ES-I3 (cell line): ENCODE data around the gene GPR153.

Experiments
- H3K36me3 ChIP-seq: 2 replicates; pipeline ENCODE4 v1.6.1; 2013; ENCODE audit warnings: mild to moderate bottlenecking, low read length, control low read depth, moderate library complexity; ENCODE audit not compliant: insufficient read depth
- H3K4me1 ChIP-seq: 2 replicates; pipeline ENCODE4 v1.6.1; 2013; ENCODE audit warnings: mild to moderate bottlenecking, control low read depth, low read length; ENCODE audit not compliant: insufficient read depth
- H3K9ac ChIP-seq: 2 replicates; pipeline ENCODE4 v1.6.1; 2013; ENCODE audit warnings: low read depth, mild to moderate bottlenecking, low read length, moderate library complexity
- H3K9me3 ChIP-seq: 2 replicates; pipeline ENCODE4 v1.6.1; 2013; ENCODE audit warnings: mild to moderate bottlenecking, low read length, moderate library complexity; ENCODE audit not compliant: control insufficient read depth, insufficient read depth

The GPR153 gene

DNA sequence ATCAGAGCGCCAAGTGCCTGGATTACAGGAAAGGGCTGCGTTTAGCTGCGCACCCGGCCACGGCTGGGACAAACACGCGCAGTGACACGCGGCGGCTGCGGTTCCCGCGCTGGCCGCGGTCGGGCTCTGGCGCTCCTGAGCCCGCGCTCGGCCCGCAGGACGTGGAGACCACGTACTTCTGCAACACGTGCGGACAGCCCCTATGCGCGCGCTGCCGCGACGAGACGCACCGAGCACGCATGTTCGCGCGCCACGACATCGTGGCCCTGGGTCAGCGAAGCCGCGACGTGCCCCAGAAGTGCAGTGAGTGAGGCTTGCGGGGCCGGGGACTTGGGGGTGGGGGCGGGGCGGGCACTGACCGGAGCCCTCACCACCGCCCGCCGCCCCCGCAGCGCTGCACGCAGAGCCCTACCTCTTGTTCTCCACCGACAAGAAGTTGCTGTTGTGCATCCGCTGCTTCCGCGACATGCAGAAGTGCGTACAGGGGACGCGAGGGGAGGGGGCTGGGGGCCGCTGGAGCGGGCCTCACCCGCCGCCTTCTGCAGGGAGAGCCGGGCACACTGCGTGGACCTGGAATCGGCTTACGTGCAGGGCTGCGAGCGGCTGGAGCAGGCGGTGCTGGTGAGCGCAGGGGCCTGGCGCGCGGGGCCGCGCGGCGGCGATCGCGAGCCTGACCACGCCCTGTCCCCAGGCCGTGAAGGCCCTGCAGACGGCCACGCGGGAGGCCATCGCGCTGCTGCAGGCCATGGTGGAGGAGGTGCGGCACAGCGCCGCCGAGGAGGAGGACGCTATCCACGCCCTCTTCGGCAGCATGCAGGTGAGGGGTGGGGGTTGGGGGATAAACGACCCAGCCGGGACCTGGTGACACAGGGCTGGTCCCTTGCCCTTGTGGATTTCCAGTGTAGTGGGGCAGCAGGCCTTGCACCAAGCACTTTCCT lies 51.9 kb downstream of the GPR153 start:
- Histone ChIP-seq H3K36me3 (no peaks in the 10 kb centered on the region), H3K9me3 (no peaks in the 10 kb centered on the region), H3K9ac (peak overlapping the region; percentile 36), H3K4me1 (peaks cover 10% of the 10 kb centered on the region; the same call in 1 of the 2 replicates)

DNA sequence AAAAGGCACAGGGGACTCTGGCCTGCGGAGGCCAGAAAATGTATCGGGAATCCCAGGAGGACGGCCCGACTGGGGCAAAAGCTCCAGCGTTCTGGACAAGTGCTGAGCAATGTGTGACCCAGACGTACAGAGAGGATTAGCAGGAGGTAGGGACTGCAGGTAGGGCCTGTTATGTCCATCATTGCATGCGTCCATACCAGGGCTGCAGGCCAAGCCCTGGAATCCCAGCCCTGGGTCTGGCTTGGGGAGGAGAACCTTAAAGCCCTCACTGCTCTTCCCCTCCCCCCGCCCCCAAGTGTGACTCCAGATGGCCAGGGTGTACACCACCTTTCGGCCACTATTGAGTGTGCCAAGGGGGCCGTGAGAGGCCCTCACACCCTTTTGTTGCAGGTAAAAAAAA lies 53.0 kb downstream of the GPR153 start:
- Histone ChIP-seq H3K36me3 (no peaks in the 10 kb centered on the region), H3K9ac (no peak overlapping the region), H3K4me1 (peaks cover 10% of the 10 kb centered on the region; the same call in 1 of the 2 replicates), H3K9me3 (no peaks in the 10 kb centered on the region)

DNA sequence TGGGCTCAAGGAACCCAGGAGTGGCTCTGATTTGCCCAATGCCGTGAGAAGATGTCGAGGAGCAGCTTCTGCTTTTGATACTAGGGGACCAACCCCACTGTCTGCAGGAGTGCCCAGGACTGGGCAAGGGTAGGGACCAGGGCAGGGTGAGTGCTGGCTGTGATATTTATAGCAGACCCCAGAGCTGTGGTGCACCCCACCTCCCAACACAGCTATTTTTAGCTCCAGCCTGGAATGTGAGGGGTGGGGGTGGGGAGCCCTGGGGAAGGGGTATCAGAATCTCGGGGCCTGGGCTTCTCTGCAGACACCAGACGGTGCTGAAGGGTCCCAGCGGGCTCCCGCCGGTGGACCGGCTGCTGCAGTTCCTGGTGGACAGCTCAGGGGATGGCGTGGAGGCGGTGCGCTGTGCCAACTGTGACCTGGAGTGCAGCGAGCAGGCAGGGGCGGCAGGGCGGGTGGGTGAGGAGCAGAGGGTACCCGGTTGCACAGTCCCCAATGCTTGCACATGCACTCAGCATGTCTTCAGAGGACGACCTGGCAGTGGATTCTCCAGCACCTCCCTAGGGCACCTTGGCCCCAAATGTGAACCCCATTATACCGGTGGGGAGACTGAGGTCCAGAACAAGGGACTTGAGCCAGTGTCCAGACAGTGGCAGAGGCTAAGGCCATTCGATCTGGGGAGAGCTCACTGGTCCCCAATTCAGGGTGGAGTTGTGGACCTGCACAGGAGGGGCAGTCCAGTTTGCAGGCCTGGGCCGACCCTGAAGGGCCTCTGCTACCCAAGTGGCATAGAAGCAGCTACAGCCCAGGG lies 53.6 kb downstream of the GPR153 start:
- no peak overlapping the region for H3K9ac ChIP-seq
- H3K9me3 ChIP-seq = no peaks in the 10 kb centered on the region
- H3K36me3 ChIP-seq = no peaks in the 10 kb centered on the region
- H3K4me1 ChIP-seq = peaks cover 10% of the 10 kb centered on the region; the same call in 1 of the 2 replicates

DNA sequence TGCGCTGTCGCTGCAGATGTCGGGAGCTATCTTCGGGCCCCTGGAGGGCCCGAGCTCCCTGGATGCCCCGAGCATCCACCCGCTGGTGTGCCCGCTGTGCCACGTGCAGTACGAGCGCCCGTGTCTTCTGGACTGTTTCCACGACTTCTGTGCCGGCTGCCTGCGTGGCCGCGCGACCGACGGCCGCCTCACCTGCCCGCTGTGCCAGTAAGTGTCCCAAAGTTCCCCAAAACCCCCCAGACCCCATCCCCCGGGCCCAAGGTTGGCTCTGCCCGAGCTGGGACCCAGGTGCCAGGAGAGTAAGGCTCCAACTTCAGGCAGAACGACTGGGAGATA lies 54.4 kb downstream of the GPR153 start:
- peak overlapping the region; percentile 61; the same call in 1 of the 2 replicates for H3K9ac ChIP-seq
- no peaks in the 10 kb centered on the region for H3K36me3 ChIP-seq
- no peaks in the 10 kb centered on the region for H3K9me3 ChIP-seq
- peaks cover 10% of the 10 kb centered on the region; the same call in 1 of the 2 replicates for H3K4me1 ChIP-seq

DNA sequence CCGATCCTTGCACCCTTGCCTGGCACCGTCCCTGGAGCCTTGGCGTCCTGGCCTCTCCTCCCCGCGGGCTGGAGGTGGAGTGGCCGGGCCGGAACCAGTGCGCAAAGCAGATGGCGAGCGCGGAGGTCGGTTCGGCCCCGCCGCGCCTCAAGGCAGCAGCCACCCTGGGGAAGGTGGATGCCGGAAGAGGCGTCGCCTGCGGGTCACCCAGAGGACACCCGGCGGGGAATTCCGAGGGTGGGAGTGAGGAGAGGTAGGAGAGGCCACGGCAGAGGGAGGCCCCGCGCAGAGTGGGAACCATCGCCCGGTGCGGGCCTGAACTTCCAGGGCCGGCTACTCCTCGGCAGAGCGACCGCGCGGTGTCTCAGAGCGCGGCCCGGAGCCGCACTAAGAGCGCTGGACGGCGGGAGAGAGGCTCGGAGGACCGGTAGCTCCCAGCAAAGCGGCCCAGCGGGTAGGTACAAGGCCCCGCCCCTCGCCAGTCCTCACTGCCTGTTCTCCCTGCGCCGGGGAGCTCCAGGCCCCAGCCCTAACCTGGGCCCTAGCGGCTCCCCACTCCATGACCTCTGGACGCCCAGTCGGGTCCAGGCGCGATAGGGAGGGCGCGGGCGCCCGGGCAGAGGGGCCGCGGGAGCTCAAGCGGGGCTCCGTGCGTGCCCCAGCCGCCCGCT lies 54.9 kb downstream of the GPR153 start, which contains the start of gene RNF207:
Gene RNF207, plus strand, starts transcription at position 271 of the 671 bp plus-strand sequence. CDS start 417 bp downstream, outside the sequence.
- peak within 1 kb of the TSS; percentile 61 for H3K9ac ChIP-seq
- H3K4me1 ChIP-seq = peaks cover 10% of the 10 kb centered on the region; the same call in 1 of the 2 replicates

DNA sequence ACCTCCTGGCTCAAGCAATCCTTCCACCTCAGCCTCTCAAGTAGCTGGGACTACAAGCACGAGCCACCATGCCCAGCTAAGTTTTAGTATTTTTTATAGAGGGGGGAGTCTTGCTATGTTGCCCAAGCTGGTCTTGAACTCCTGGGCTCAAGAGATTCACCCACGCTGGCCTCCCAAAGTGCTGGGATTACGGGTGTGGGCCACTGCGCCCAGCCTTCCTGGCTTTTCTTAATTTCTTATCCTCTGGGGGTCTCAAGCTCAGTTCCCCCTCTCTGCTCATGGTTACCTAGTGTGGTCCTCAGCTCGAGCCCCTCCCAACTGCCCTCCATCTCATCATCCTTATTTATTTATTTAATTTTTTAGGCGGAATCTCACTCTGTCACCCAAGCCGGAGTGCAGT lies 58.6 kb downstream of the GPR153 start:
- H3K36me3 ChIP-seq = peaks cover 2% of the 10 kb centered on the region; the same call in 1 of the 2 replicates
- peaks cover 13% of the 10 kb centered on the region; the same call in 1 of the 2 replicates for H3K4me1 ChIP-seq
- H3K9ac ChIP-seq = no peak overlapping the region

More for the DNA sequence above, 54.9 kb downstream of the GPR153 start, which contains the start of gene RNF207:
- Histone ChIP-seq H3K9me3 (no peaks in the 10 kb centered on the region), H3K36me3 (no peaks in the 10 kb centered on the region)

DNA sequence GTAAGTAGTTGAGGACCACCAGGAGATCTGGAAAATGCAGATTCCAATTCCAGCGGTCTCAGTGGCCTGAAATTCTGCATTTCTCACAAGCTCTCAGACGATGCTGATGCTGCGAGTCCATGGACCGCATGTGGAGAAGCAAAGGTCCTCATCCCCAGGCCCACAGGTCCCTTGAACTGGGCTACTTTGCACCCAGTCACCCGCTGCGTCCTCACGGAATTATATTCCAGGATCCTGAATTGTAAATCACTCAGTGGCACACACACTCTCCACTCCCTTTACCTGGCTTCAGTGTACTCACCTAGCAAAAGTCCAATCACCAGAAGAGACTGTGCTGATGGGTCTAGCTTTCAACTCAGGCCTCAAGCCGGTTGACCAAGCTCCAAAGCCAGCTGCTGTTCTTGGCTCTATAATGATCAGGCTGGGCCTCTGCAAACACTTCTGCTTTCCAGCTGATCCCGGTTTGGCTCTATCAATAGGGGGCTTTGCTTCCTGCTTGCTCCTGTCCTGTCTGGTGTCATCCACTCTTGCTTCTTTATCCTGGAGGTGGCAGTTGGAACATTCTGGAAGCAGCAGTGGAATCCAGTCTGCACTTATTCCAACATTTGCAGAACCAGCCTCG lies 60.6 kb downstream of the GPR153 start:
- peaks cover 10% of the 10 kb centered on the region; the same call in 1 of the 2 replicates for H3K4me1 ChIP-seq
- no peaks in the 10 kb centered on the region for H3K9me3 ChIP-seq
- peaks cover 13% of the 10 kb centered on the region for H3K36me3 ChIP-seq
- H3K9ac ChIP-seq = peak overlapping the region; percentile 98

More for the DNA sequence above, 58.6 kb downstream of the GPR153 start:
- no peaks in the 10 kb centered on the region for H3K9me3 ChIP-seq

DNA sequence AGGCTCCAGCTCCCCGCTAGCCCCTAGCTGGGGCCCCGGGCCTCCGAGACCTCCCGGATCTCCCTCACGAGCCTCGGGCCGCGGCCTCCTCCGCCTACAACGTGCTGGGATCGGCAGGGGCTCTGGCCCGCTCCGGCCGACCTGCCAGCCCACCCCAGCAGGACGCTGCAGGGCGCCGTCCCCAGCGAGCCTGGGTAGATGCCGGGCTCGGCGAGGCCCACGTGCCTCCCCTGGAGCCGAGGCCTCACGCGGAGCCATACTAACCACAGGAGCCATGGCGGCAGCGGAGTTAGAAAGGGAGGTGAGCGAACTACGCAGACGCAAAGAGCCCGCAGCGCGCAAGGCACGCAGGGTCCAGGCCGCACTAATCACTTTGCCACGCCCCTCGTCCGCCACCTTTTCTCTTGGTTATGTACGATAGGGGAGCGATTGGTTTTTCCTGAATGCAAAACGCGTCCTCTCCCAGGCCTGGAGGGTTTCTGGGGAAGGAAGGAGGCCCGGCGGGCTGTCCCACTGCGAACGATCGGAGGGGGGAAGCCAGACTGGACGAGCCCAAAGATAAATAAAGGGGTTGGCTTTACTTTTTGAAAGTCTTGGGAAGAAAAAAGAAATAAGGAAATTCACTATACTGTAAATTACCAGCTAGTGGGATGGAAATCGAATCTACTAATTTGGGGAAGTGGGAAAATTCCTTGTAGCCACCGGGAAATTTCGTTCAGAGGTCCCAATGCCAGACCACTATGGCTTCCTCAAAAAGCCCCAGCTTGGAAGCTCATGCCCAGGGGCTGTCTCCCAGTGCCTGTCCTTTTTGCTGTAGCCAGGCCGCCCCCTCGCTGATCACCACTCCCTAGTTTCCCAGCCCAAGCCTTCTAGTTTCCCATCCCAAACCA lies 61.4 kb downstream of the GPR153 start, which contains the start of gene RPL22:
Gene RPL22, minus strand, starts transcription at position 298 of the 890 bp plus-strand sequence. Its CDS starts 22 bp downstream, at position 276.
- H3K36me3 ChIP-seq = peaks cover 13% of the 10 kb centered on the region
- H3K9ac ChIP-seq = peak within 1 kb of the TSS; percentile 98
- peaks cover 10% of the 10 kb centered on the region; the same call in 1 of the 2 replicates for H3K4me1 ChIP-seq
- H3K9me3 ChIP-seq = no peaks in the 10 kb centered on the region

DNA sequence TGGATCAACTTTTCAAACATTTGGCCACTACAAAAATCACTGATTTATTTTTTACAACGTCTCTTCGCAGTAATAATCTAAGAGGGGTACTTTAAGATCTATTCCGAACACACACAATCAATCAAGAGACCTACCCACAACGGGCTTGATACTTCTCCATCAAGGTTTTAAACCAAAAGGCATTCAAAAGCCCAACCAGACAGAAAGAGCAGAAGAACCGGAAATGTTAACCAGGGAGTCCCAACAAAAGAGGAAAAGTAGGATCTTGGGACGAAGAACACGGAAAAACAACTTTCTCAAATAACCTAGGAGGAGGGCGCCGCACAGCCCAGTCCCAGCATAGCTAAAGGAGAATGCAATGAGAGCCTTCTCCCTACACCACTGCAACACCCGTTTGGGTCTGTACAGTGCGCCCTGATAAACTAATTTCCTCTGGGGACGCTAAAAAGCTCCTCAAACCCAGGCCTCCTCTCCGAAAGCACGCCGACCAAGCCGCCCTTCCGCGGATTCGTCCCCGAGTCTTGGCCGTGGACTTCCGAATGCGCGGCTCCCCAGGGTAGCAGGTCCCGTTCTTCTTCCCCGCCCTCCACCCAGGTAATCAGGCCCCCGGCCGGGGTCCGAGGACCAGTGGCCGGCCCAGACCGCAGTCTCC lies 62.1 kb downstream of the GPR153 start:
- Histone ChIP-seq H3K9me3 (no peaks in the 10 kb centered on the region), H3K9ac (peak overlapping the region; percentile 98), H3K4me1 (peaks cover 10% of the 10 kb centered on the region; the same call in 1 of the 2 replicates), H3K36me3 (peaks cover 19% of the 10 kb centered on the region)

DNA sequence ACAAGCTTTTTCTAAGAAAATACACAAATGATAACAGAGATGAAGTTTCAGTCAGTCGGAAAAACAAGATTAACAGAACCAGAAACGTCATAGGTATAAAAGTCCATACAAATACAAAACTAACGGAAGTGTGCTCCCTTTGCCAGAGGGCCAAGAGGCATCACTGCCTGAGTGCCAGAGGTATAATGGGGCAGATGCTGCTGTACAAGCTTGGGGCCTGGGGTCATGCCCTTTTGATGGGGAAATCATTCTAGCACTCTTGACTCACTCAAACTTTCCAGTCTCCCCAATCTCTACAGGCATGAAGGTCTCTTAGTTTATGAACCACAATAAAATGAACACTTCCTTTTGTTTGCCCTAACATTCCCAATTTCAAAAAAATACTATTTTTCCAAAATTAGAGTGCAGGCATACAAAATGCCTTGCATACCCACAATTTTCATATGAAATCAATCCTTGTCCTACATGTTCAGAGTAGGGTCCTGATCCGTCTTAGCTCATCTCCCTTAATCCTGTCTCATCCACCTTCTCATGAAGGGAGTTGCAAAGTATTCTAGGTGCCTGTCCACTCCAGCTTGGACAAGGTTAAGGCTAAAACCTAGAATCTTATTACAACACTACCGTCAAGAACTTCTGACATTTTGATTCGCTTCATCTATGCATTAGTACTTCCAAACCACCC lies 63.0 kb downstream of the GPR153 start:
- H3K4me1 ChIP-seq = peaks cover 10% of the 10 kb centered on the region; the same call in 1 of the 2 replicates
- no peaks in the 10 kb centered on the region for H3K9me3 ChIP-seq
- peak overlapping the region; percentile 98 for H3K9ac ChIP-seq
- peaks cover 26% of the 10 kb centered on the region for H3K36me3 ChIP-seq
